ENCODE measurements around the gene GTSE1. TPM values are rescaled to one million over a fixed set of nuclear protein-coding genes. Genes with fewer than 3 reads are reported as not detected.

The GTSE1 gene
- total RNA-seq, 1 donor from 2014 or later = 29.7 TPM

- Histone ChIP-seq H4K20me1 (ENCODE audit: low read depth) (no peaks in the 10 kb centered on the region), H3K79me2 (ENCODE audit: low read depth) (no peaks in the 10 kb centered on the region), H3K4me2 (no peak overlapping the region), H3K9ac (no peak overlapping the region), H3F3A (ENCODE audit: low read depth) (no peaks in the 10 kb centered on the region), H3K9me3 (ENCODE audit: low read depth) (peaks cover 4% of the 10 kb centered on the region), H3K4me3 (no peak overlapping the region), H3K36me3 (no peaks in the 10 kb centered on the region), H3K4me1 (no peaks in the 10 kb centered on the region), H3K27ac (no peak overlapping the region), H3K27me3 (peaks cover 49% of the 10 kb centered on the region), H2AFZ (replicated peaks) (no peak overlapping the region)
- H3K4me3 Mint-ChIP-seq = no peak overlapping the region
- no peak for DNase-seq (ENCODE audit: low spot score)
- H3K36me3 Mint-ChIP-seq = peaks cover 6% of the 10 kb centered on the region
- H3K9me3 Mint-ChIP-seq = peaks cover 55% of the 10 kb centered on the region
- TF ChIP-seq, protein P1, sequence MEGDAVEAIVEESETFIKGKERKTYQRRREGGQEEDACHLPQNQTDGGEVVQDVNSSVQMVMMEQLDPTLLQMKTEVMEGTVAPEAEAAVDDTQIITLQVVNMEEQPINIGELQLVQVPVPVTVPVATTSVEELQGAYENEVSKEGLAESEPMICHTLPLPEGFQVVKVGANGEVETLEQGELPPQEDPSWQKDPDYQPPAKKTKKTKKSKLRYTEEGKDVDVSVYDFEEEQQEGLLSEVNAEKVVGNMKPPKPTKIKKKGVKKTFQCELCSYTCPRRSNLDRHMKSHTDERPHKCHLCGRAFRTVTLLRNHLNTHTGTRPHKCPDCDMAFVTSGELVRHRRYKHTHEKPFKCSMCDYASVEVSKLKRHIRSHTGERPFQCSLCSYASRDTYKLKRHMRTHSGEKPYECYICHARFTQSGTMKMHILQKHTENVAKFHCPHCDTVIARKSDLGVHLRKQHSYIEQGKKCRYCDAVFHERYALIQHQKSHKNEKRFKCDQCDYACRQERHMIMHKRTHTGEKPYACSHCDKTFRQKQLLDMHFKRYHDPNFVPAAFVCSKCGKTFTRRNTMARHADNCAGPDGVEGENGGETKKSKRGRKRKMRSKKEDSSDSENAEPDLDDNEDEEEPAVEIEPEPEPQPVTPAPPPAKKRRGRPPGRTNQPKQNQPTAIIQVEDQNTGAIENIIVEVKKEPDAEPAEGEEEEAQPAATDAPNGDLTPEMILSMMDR (IDR thresholded peaks at IDR 0.05) = no peak
- TF ChIP-seq EZH2 (IDR thresholded peaks at IDR 0.05) (no peak), EZH2phosphoT487 (IDR thresholded peaks at IDR 0.05) (no peak)
- H3K4me1 Mint-ChIP-seq = peaks cover 5% of the 10 kb centered on the region
- peaks cover 13% of the 10 kb centered on the region for H3K27me3 Mint-ChIP-seq (ENCODE audit: insufficient read depth, low read depth)
- no peak overlapping the region for H3K27ac Mint-ChIP-seq
Measured at GRCh38 chr22:46256358-46256958, 40.2 kb upstream of the GTSE1 start.

- H3K27ac ChIP-seq = no peak overlapping the region
Measured at GRCh38 chr22:46259374-46259773, 37.3 kb upstream of the GTSE1 start.

GRCh38 chr22:46260038-46260437 lies 36.6 kb upstream of the GTSE1 start:
- H3K27ac ChIP-seq = no peak overlapping the region
- Mint-ChIP-seq H3K9me3 (peaks cover 71% of the 10 kb centered on the region), H3K36me3 (peaks cover 16% of the 10 kb centered on the region), H3K4me3 (no peak overlapping the region), H3K27me3 (ENCODE audit: insufficient read depth, low read depth) (peaks cover 35% of the 10 kb centered on the region), H3K4me1 (no peaks in the 10 kb centered on the region), H3K27ac (no peak overlapping the region)
- H2AFZ ChIP-seq (replicated peaks) = no peak overlapping the region
- H3K9ac ChIP-seq = no peak overlapping the region
- peaks cover 80% of the 10 kb centered on the region for H3K27me3 ChIP-seq
- H3K4me2 ChIP-seq = no peak overlapping the region
- H3K9me3 ChIP-seq (ENCODE audit: low read depth) = peaks cover 4% of the 10 kb centered on the region
- DNase-seq (ENCODE audit: low spot score) = no peak
- no peaks in the 10 kb centered on the region for H3K4me1 ChIP-seq
- no peak overlapping the region for H3K4me3 ChIP-seq
- H4K20me1 ChIP-seq (ENCODE audit: low read depth) = no peaks in the 10 kb centered on the region
- no peaks in the 10 kb centered on the region for H3K79me2 ChIP-seq (ENCODE audit: low read depth)
- H3F3A ChIP-seq (ENCODE audit: low read depth) = no peaks in the 10 kb centered on the region
- H3K36me3 ChIP-seq = no peaks in the 10 kb centered on the region
- TF ChIP-seq, protein P1 (IDR thresholded peaks at IDR 0.05) = no peak
- TF ChIP-seq EZH2phosphoT487 (IDR thresholded peaks at IDR 0.05) = no peak
- TF ChIP-seq EZH2 (IDR thresholded peaks at IDR 0.05) = no peak

More at GRCh38 chr22:46259374-46259773, 37.3 kb upstream of the GTSE1 start:
- TF ChIP-seq EZH2phosphoT487 (IDR thresholded peaks at IDR 0.05) = no peak
- no peak for TF ChIP-seq EZH2 (IDR thresholded peaks at IDR 0.05)
- TF ChIP-seq, protein P1 (IDR thresholded peaks at IDR 0.05) = no peak
- Histone ChIP-seq H3K4me1 (no peaks in the 10 kb centered on the region), H3K36me3 (no peaks in the 10 kb centered on the region), H3K9ac (no peak overlapping the region), H3K27me3 (peaks cover 73% of the 10 kb centered on the region), H3K4me2 (no peak overlapping the region), H3K9me3 (ENCODE audit: low read depth) (peaks cover 4% of the 10 kb centered on the region), H4K20me1 (ENCODE audit: low read depth) (no peaks in the 10 kb centered on the region), H3K4me3 (no peak overlapping the region), H2AFZ (replicated peaks) (no peak overlapping the region), H3K79me2 (ENCODE audit: low read depth) (no peaks in the 10 kb centered on the region), H3F3A (ENCODE audit: low read depth) (no peaks in the 10 kb centered on the region)
- Mint-ChIP-seq H3K4me1 (no peaks in the 10 kb centered on the region), H3K27ac (no peak overlapping the region), H3K9me3 (peaks cover 69% of the 10 kb centered on the region), H3K4me3 (no peak overlapping the region), H3K36me3 (peaks cover 17% of the 10 kb centered on the region), H3K27me3 (ENCODE audit: insufficient read depth, low read depth) (peaks cover 33% of the 10 kb centered on the region)
- no peak for DNase-seq (ENCODE audit: low spot score)
